Upper lobe of left lung (tissue), 6 donors: ENCODE data around the gene PPP3CA. TPM values are rescaled to one million over a fixed set of nuclear protein-coding genes. Genes with fewer than 3 reads are reported as not detected.

ENCODE experiments used
- ATAC-seq, 2 donors: fragments of 200-7000 bp; cut with Tn5 transposase; one replicate each; pipeline ENCODE4 v1.9.1; 2022; ENCODE audit warnings: mild to moderate bottlenecking in 2 of 2, moderate library complexity in 2 of 2; ENCODE audit not compliant: low FRiP score in 2 of 2
- DNase-seq, 2 donors: peaks; one replicate each; pipeline ENCODE4 v3.0.0-alpha.2; 2019 to 2020
- H3K27ac ChIP-seq, 4 donors: fragments of 200-600 bp; sonication (generic); one replicate each; pipeline ENCODE4 v1.5.1; 2016 to 2019
- H3K27me3 ChIP-seq, 4 donors: fragments of 200-600 bp; sonication (generic); one replicate each; pipeline ENCODE4 v1.5.1; 2017 to 2019
- H3K36me3 ChIP-seq, 4 donors: fragments of 200-600 bp; sonication (generic); one replicate each; pipeline ENCODE4 v1.5.1; 2016 to 2019
- H3K4me1 ChIP-seq, 4 donors: fragments of 200-600 bp; sonication (generic); one replicate each; pipeline ENCODE4 v1.5.1; 2018 to 2019
- H3K4me3 ChIP-seq, 4 donors: fragments of 200-600 bp; sonication (generic); one replicate each; pipeline ENCODE4 v1.5.1; 2017 to 2019; ENCODE audit warnings: mild to moderate bottlenecking in 2 of 4, moderate library complexity in 1 of 4
- H3K9me3 ChIP-seq, 4 donors: fragments of 200-600 bp; sonication (generic); one replicate each; pipeline ENCODE4 v1.5.1; 2018 to 2019
- EP300 ChIP-seq, 4 donors: sonication (generic); formaldehyde crosslinking; IDR thresholded peaks; one replicate each; pipeline ENCODE4 v1.5.1; 2017; ENCODE audit warnings: antibody characterized with exemption in 4 of 4, control low read depth in 2 of 4
- POLR2A ChIP-seq, 4 donors: fragments of 450-650 bp; IDR thresholded peaks; one replicate each; pipeline ENCODE4 v1.5.1; 2016 to 2017; ENCODE audit warnings: antibody characterized with exemption in 4 of 4, mild to moderate bottlenecking in 2 of 4
- POLR2AphosphoS5 ChIP-seq, 2 donors: sonication (generic); formaldehyde crosslinking; IDR thresholded peaks; one replicate each; pipeline ENCODE4 v1.5.1; 2017; ENCODE audit warnings: antibody characterized with exemption in 2 of 2
- WGBS, 2 donors: methylation state at CpG; one replicate each; pipeline ENCODE4 v1.1.5; 2017 to 2018; 5-methylcytosine and 5-hydroxymethylcytosine counted together
- total RNA-seq, 6 donors: library from RNA; depleted of rRNA in 4 of 6; stranded (reverse); fragments of >200 nt in 4 of 6; gene quantifications; one replicate each; pipeline versions ENCODE4 v1.1.0 to v1.2.1, GENCODE V29; 2016 to 2021
- TF ChIP-seq, protein P1 (sequence below), 6 experiments: fragments of 450-650 bp in 4 of 6; fragments of 200-600 bp in 2 of 6; sonication (generic) in 2 of 6; IDR thresholded peaks; one replicate each; pipeline ENCODE4 v1.5.1; 2016 to 2019; ENCODE audit warnings: antibody characterized with exemption in 6 of 6
- donor health status: DM: no; HTN: no; CAD: no; lungs with moderate emphysema.
- donor health status: DM: no; HTN: yes; CAD: no; lungs with severe emphysema.

PPP3CA gene
- total RNA-seq, 6 donors from 2014 or later = 28.3 to 62.0 (median 50.0) TPM

DNA sequence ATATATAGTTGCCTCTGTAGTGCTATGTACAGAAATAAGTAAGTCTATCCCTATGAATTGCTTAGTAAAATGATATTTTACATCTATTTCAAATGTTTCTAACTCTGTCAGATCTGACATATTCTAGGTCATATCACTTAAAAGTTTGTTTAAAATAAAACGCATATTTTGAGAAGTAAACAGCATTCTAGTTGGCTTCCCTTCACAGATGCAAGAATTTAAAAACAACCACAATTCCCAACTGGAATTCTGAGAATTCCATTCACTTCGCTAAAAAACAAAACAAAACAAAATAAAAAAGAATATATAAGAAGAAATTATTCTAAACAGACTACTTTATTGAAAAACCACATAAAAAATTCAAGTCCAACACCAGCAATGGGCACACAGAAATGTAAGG, 126.0 kb downstream of the PPP3CA start:
- H3K36me3 ChIP-seq = no peaks in the 10 kb centered on the region
- peaks cover 6 to 32% (median 15%) of the 10 kb centered on the region in 4 donors for H3K4me1 ChIP-seq
- no peak overlapping the region for H3K4me3 ChIP-seq
- H3K9me3 ChIP-seq = no peaks in the 10 kb centered on the region
- no peak for DNase-seq
- ATAC-seq = no peak
- no peak overlapping the region for H3K27ac ChIP-seq
- no peaks in the 10 kb centered on the region for H3K27me3 ChIP-seq
- 67 to 69% methylated on average over 2 of the region's 2 CpGs for WGBS, 2 donors
- no peak for TF ChIP-seq POLR2A (IDR thresholded peaks at IDR 0.05)
- no peak for TF ChIP-seq EP300 (IDR thresholded peaks at IDR 0.05)
- TF ChIP-seq POLR2AphosphoS5 (IDR thresholded peaks at IDR 0.05) = no peak
- TF ChIP-seq, protein P1, sequence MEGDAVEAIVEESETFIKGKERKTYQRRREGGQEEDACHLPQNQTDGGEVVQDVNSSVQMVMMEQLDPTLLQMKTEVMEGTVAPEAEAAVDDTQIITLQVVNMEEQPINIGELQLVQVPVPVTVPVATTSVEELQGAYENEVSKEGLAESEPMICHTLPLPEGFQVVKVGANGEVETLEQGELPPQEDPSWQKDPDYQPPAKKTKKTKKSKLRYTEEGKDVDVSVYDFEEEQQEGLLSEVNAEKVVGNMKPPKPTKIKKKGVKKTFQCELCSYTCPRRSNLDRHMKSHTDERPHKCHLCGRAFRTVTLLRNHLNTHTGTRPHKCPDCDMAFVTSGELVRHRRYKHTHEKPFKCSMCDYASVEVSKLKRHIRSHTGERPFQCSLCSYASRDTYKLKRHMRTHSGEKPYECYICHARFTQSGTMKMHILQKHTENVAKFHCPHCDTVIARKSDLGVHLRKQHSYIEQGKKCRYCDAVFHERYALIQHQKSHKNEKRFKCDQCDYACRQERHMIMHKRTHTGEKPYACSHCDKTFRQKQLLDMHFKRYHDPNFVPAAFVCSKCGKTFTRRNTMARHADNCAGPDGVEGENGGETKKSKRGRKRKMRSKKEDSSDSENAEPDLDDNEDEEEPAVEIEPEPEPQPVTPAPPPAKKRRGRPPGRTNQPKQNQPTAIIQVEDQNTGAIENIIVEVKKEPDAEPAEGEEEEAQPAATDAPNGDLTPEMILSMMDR (IDR thresholded peaks at IDR 0.05) = no peak

DNA sequence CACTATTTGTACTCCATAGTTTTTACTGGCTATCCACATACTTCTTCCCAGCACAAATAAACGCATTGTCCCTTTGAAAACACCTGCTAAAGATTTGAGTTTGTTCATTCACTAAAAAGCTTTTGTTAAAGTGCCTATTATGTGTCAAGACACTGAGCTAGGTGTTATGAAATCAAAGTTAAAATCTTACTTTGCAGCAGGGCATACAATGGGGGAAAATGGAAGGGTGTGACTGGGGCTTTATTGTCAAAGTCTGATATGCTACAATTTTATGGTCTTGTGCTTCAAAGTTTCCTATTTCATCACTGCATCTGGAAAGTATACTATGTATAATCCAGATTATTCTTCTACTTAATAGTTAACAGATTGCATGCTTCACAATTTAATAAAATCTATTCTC, 128.4 kb downstream of the PPP3CA start:
- TF ChIP-seq POLR2A (IDR thresholded peaks at IDR 0.05) = no peak
- Histone ChIP-seq H3K27me3 (no peaks in the 10 kb centered on the region), H3K36me3 (no peaks in the 10 kb centered on the region), H3K4me1 (peaks cover 6 to 32% (median 15%) of the 10 kb centered on the region in 4 donors), H3K27ac (no peak overlapping the region), H3K4me3 (no peak overlapping the region), H3K9me3 (no peaks in the 10 kb centered on the region)
- 68 to 71% methylated on average over 1 of the region's 1 CpG for WGBS, 2 donors
- ATAC-seq (no peak), DNase-seq (no peak)

DNA sequence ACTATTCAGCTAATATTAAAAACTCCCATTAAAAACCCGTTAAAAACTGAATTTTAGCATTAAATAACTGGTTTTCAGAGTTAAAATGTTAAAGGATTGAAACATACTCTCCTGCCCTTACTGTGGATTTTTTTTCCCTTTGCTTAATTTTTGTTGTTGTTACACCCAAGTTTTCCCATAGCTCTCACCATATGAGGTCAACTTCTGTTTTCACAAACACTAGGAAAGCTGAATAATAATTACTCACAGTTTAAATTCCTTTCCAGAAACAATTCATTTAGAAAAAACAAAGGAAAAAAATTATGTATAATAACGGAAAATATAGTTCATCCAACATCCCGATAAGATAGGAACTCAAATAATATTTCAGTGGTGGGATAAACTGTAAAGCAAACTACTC, 129.0 kb downstream of the PPP3CA start:
- Histone ChIP-seq H3K4me1 (peaks cover 6 to 32% (median 15%) of the 10 kb centered on the region in 4 donors), H3K4me3 (no peak overlapping the region), H3K27ac (no peak overlapping the region), H3K36me3 (no peaks in the 10 kb centered on the region), H3K27me3 (no peaks in the 10 kb centered on the region), H3K9me3 (no peaks in the 10 kb centered on the region)
- WGBS, 2 donors = 79 to 87% methylated on average over 3 of the region's 3 CpGs
- peak in 1 of 2 donors; percentile 70 for ATAC-seq
- DNase-seq = no peak
- TF ChIP-seq EP300 (IDR thresholded peaks at IDR 0.05) (no peak), POLR2AphosphoS5 (IDR thresholded peaks at IDR 0.05) (no peak), POLR2A (IDR thresholded peaks at IDR 0.05) (no peak)
- TF ChIP-seq, protein P1 (IDR thresholded peaks at IDR 0.05) = no peak

DNA sequence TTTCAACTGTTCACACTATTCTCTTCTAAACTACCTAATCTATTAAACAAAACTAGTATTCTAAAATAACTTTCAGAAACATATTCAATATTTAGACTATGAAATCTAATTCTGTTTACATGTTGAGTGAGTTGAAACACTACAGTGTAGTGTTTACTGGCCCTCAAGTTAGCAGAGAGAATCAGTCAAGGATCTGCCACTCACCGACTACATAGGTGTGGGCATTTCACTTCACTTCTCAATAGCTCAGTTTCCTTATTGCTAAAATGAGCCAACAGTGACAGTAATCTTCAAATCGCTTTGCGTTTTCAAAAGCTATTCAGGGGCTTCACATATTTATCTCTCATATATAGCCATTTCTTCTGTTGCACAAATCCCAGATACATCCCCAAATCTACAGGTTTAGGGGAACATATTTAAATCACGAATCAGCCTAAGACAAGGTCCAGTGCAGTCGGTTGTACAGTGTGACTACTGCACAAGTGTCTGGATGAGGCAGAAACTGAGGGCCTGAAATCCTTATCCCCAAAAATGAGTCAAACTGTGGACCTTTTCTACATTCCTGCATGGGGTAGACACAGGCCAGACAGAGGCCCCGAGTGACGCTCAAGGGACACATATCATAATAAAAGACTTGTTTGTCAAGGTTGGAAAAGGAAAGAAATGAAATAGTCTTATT, 129.8 kb downstream of the PPP3CA start:
- WGBS, 2 donors = 84% methylated on average over 7 of the region's 7 CpGs

DNA sequence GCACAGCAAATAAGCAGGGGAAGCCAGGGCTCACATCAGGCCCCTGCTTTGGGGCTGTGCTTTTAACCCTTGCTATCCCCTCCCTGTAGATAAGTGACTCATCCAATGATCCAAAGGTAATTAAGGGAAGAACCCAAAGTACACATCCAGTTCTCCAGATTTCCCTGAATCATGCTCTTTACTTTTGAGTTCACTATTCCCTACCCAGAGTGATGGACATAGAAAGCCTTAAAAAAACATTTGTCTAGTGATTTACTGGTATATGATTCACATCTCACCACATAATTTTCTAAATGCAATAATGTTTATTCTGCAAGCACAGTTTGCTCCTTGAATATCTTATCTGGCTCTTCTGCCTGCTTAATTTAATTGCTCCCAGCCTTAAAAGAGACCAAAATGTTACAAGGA, 136.2 kb downstream of the PPP3CA start:
- ATAC-seq = no peak
- no peak for TF ChIP-seq POLR2AphosphoS5 (IDR thresholded peaks at IDR 0.05)
- TF ChIP-seq, protein P1 (IDR thresholded peaks at IDR 0.05) = no peak
- no peak for TF ChIP-seq EP300 (IDR thresholded peaks at IDR 0.05)
- Histone ChIP-seq H3K27ac (no peak overlapping the region), H3K4me1 (peaks cover 0 to 4% (median 0%) of the 10 kb centered on the region in 4 donors), H3K27me3 (no peaks in the 10 kb centered on the region), H3K36me3 (no peaks in the 10 kb centered on the region), H3K4me3 (no peak overlapping the region), H3K9me3 (no peaks in the 10 kb centered on the region)
- no peak for DNase-seq

More for the DNA sequence above, 129.8 kb downstream of the PPP3CA start:
- H3K4me3 ChIP-seq = no peak overlapping the region
- no peak for DNase-seq
- no peaks in the 10 kb centered on the region for H3K9me3 ChIP-seq
- peak in 1 of 2 donors; percentile 91 for ATAC-seq
- H3K36me3 ChIP-seq = no peaks in the 10 kb centered on the region
- H3K27me3 ChIP-seq = no peaks in the 10 kb centered on the region
- no peak for TF ChIP-seq EP300 (IDR thresholded peaks at IDR 0.05)
- TF ChIP-seq, protein P1 (IDR thresholded peaks at IDR 0.05) = no peak
- no peak for TF ChIP-seq POLR2A (IDR thresholded peaks at IDR 0.05)
- no peak for TF ChIP-seq POLR2AphosphoS5 (IDR thresholded peaks at IDR 0.05)
- no peak overlapping the region for H3K27ac ChIP-seq
- H3K4me1 ChIP-seq = peaks cover under 1 to 25% (median 11%) of the 10 kb centered on the region in 4 donors
